GM21825 (cell line): Measurements from ENCODE around the gene EDN2.

ENCODE experiments used
- ATAC-seq: cut with Tn5 transposase; IDR thresholded peaks from one replicate; pipeline ENCODE4 v1.9.1; 2021; ENCODE audit warnings: mild to moderate bottlenecking, moderate library complexity; ENCODE audit not compliant: unreplicated experiment

The EDN2 gene

GRCh38 chr1:41486053-41486370 is 1.5 kb upstream of the EDN2 start:
- no peak for ATAC-seq

DNA sequence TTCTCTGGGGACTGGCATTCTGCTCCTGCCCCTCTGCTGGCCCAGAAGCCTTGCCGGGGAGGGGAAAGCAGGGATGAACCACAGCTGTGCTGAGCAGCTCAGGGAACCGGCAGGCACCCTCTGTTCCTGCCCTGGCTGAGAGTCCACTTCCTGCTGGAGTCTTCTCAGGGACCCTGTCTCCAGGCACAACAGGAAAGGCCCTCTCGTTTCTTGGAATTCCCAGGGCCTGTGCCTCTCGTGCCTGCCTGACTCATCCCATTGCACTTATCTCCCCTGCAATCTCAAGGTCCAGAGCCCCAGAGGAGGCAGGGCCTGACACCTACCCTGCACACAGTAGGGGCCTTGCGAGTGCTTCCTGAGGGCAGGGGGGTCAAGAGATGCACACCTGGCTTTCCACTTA is 1.1 kb upstream of the EDN2 start:
- ATAC-seq = no peak

- ATAC-seq = no peak
Observed at GRCh38 chr1:41483960-41484401, 502 bp downstream of the EDN2 start.

DNA sequence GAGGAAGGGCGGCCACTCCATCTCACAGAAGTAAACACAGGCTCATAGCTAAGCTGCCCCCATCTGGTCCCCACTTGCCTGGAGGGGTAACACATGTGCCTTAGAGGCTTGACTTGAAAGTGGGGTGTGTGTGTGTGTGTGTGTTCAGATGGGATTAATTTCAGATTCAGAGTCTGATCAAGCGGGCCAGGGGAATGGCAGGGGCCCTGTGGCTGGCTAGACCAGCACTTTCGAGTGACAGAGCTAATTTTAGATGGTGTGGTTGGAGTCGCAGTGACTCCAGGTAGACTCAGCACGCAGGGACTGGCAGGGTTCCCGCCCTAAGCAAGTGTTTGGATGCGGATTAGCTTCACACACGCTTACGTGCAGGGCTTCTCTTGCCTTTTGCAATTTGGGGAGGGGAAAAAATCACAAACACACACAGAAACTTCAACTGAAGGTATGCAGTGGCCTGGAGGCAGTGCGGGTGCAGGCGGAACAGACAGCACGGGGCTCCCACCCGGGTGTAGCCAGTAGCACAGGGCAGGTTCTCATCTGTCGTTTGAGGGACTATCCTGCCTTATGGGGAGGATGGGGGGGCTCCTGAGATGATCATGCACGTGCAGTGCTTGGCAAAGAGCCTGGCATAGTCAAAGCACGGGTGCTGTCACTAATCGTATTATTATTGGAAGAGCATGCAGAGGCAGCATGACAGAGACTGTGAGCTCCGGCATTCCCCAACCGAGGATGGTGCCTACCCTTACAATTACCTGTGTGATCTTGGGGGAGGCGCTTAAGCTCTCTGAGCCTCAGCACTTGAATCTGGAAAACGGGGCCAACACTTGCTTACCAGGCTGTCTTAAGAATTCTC is 1.3 kb downstream of the EDN2 start:
- no peak for ATAC-seq

DNA sequence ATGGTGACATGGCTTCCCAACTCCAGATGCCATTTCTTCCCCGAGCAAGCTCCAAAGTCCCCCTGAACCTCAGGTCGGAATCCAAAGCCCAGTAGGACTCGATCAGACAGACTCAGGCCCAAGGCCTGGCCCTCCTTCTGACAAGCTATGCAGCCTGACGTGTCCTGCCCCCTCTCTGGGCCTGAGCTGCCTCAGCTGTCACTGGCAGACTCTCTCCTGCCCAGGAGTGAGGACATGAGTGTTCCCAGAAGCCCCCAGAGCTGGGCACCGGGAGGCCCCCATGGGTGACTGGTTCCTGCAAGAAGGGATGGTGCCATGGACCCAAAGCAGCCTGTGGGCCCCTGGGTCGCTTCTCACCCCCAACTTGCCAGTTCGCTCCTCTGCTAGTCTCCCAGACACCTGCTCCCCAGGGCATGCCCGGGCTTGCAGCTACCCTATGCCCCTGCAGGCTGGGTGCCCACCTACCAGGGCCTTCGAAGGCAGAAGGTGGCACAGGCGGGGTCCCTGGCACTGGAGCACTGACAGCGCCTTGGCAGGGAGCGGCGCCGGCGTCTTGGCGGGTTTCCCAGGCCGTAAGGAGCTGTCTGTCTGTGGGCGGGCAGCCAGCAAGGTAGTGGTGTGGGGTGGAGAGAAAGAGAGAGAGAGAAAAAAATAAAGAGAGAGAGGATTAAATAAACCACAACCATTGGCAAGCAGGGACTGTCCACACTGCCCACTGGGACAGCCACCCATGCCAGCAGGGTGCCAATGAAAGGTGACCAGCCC is 2.3 kb downstream of the EDN2 start:
- ATAC-seq = no peak

DNA sequence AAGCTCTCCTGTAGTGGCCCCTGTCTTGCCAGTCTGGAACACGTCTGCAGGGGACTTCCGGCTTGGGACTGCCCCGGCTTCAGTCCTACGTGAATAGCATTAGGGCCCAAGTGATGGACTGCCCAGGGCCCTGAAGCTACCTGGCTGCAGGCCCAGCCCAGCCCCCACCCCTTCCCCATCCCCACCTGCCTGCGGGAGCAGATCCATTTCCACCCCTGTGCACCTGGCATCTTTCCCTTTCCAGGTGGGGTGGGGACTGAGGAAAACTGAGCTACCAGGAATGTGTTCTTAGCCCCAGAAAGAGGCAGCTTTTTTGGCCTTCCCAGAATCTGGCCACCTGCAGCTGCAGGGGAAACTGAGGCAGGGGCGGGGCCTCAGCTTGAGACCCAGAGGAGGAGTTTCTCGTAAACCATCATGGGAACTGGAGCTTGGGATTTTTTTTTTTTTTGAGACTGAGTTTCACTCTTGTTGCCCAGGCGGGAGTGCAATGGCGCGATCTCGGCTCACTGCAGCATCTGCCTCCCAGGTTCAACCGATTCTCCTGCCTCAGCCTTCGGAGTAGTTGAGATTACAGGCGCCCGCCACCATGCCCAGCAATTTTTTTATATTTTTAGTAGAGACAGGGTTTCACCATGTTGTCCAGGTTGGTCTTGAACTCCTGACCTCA is 3.2 kb downstream of the EDN2 start:
- no peak for ATAC-seq

DNA sequence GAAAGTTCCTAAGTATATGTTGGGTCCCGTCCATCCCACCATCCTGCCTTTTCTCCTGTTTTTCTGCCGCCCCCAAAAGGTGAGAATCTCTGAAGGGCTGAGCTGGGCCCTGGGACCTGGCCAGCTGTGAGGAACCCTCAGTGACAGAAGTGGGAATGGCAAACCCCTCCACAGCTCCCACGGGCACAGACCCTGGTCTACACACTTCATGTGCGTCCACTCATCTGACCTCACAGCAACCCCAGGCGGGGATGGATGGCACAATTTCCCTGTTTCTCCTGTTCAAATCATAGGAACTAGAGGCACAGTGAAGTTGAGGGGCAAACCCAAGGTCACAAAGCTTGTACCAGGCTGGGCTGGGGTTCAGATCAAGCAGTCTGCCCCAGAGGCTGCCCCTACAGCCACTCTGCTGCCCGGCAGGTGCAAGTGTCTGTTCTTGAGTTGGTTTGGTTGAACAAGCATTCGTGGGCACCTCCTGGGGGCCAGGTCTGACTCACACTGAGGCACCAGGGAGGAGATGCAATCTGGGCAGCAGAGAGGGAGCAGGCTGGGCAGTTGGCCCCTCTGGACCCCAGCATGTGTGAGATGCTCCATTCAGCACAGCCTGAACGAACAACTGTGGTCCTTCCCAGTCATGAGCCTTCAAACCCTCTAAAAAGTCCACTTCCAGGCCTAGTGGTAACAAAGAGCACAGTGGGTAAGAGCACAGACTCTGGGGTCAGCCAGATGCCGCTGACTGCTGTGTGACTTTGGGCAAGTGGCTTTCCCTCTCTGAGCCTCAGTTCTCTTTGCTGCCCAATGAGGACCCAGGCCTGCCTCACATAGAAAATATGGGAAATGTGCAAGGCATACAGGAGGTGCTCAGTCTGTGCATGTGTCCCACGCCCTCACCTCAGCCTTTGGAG is 4.0 kb downstream of the EDN2 start:
- no peak for ATAC-seq

DNA sequence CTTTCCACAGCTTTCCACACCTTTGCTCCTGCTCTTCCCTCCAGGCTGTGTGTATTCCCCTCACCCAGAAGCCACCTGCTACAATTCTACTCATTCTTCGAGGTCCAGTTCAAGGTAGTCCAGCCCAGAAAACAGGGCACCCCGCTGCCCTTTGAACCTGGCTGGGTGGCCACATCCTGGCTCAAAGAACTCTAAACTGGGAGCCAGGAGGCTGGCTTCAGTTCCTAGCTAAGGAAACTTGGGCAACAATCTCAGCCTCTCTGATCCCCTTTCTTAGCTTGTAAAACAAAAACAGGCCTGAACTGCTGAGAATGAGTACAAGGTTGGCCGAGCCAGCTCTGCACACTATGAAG is 4.7 kb downstream of the EDN2 start:
- ATAC-seq = no peak

- no peak for ATAC-seq
Observed at GRCh38 chr1:41479000-41479807, 5.3 kb downstream of the EDN2 start.

- ATAC-seq = no peak
Observed at GRCh38 chr1:41478118-41478748, 6.2 kb downstream of the EDN2 start.

DNA sequence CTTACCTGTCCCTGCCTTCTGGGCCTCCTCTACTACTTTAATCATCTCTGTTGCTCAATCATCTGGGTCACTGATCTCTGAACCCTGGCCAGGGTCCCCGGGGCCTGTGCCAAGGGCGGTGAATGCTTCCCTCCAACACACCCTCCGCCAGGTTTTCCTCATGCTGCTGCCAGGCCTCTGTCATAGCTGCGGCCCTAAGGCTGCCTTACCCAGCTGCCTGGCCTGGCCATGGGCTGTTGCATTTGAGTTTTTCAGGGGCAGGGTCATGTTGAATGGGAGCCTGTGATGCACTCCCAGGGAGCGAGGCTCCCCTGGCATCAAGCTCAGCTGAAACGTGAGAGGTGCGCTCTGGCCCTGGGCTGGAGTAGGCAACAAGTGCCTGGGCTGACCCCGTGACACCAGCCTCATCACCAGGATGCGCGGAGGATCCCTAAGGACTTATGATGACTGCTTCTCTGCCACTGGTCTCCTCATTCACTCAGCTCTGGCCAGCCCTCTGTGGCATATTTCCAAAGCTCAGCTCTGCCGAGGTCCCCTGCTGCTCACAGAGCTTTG is 7.6 kb downstream of the EDN2 start:
- ATAC-seq = no peak

DNA sequence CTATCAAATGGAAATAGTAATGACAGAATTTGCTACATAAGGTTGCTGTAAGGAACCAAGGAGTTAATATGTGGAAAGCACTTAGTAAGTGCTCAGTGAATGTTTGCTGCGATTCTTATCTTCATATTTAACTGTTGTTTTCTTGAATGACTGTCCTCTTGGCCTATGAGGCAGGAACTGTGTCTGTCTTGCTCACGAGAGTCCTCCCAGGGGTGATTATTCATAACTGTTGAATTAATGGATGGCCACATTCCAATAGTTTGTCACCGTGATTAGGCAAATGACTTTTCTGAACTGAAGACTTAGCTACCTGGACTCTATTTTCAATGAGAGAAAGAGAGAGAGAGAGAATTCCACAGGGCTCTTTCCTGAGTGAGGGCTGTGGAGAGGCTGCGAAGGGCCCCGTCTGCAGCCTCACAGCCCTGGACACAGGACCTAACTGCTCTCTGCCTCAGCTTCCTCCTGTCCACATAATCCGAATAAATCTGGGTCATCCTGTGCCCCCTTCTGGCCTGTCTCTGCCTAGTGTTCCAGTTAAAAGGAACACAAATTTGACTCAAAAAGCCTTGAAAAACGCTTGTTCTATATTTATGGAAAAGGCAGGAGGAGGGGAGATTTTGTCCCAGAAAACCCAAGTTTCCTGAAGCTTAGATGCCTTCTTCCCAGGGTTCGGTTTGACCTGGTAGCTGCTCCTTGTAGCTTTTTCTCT is 8.5 kb downstream of the EDN2 start:
- ATAC-seq = no peak

DNA sequence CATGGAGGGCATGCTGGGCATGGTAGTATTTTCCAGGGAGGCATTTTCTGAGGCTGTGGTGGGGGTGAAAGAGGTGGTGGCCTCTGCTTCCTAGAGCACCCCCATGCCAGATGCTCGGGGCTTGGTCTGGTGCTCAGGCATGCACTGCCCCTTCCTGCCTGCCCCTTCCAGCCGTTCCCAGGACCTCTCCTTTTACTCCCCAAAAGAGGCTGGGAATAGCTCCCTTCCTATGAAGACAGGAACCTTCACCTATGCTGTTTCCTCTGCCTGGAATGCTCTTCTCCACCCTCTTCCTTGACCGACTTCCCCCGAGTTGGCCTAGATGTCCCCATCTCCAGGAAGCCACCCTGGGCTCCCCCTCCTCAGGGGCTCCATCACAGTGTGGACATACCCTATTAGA is 9.1 kb downstream of the EDN2 start:
- ATAC-seq = no peak

- ATAC-seq = no peak
Observed at GRCh38 chr1:41474490-41475271, 9.8 kb downstream of the EDN2 start.

GRCh38 chr1:41473738-41474362 is 10.6 kb downstream of the EDN2 start:
- no peak for ATAC-seq

- no peak for ATAC-seq
Observed at GRCh38 chr1:41471658-41472057, 12.8 kb downstream of the EDN2 start.

DNA sequence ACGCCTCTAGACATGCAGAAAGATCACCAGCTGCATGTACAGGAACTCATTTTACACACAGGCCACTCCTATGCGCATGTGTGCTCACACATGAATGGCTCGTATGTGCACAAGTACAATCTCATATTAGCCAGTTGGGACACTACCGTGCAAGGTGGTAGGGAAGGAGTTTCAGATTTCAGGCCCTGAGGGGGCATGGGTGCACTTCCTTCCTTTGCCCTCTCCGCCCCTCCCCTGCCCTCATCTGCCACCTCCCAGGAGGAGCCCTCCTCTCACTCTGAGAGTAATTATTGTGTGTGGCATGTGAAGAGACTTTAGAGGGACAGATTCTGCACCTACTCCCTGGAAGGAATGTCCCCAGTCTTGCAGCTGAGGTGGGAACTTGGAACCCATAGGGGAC is 14.8 kb downstream of the EDN2 start:
- no peak for ATAC-seq
